Endodermal cell (in vitro differentiated cells): Measurements from ENCODE around the gene LOXL3. TPM values are rescaled to one million over a fixed set of nuclear protein-coding genes. Genes with fewer than 3 reads are reported as not detected.

Experiments used
- DNase-seq: peaks from one replicate; pipeline ENCODE4 v3.0.0-alpha.2; 2017
- H3K27ac ChIP-seq: 2 replicates; pipeline ENCODE4 v1.5.1; 2013; ENCODE audit warnings: mild to moderate bottlenecking, low read depth, low read length, moderate library complexity
- H3K27me3 ChIP-seq: 2 replicates; pipeline ENCODE4 v1.6.1; 2013; ENCODE audit warnings: mild to moderate bottlenecking, low read length, moderate library complexity; ENCODE audit not compliant: insufficient read depth, control insufficient read depth, poor library complexity, severe bottlenecking
- H3K36me3 ChIP-seq: 2 replicates; pipeline ENCODE4 v1.7.0; 2013; ENCODE audit warnings: mild to moderate bottlenecking, low read length, moderate library complexity; ENCODE audit not compliant: control insufficient read depth, insufficient read depth
- H3K4me1 ChIP-seq: one replicate; pipeline ENCODE4 v1.7.0; 2013; ENCODE audit warnings: low read length; ENCODE audit not compliant: control insufficient read depth, insufficient read depth
- H3K4me3 ChIP-seq: 2 replicates; pipeline ENCODE4 v1.5.1; 2013; ENCODE audit warnings: mild to moderate bottlenecking, low read length, moderate library complexity
- H3K9ac ChIP-seq: 2 replicates; pipeline ENCODE4 v1.6.1; 2013; ENCODE audit warnings: mild to moderate bottlenecking, low read length, moderate library complexity; ENCODE audit not compliant: poor library complexity, severe bottlenecking; ENCODE audit errors: extremely low read depth
- H3K9me3 ChIP-seq: 2 replicates; pipeline ENCODE4 v1.6.1; 2013; ENCODE audit warnings: mild to moderate bottlenecking, low read length, moderate library complexity; ENCODE audit not compliant: control insufficient read depth
- H3K27ac Mint-ChIP-seq: 2 replicates; pipeline ENCODE4 v1.8.0; 2020; ENCODE audit warnings: mixed read lengths
- H3K27me3 Mint-ChIP-seq: 2 replicates; pipeline ENCODE4 v1.8.0; 2021; ENCODE audit warnings: mild to moderate bottlenecking, mixed read lengths; ENCODE audit not compliant: insufficient read depth
- H3K36me3 Mint-ChIP-seq: 2 replicates; pipeline ENCODE4 v1.8.0; 2020; ENCODE audit warnings: low read depth, mixed read lengths
- H3K4me1 Mint-ChIP-seq: 2 replicates; pipeline ENCODE4 v1.8.0; 2020; ENCODE audit warnings: mixed read lengths
- H3K4me3 Mint-ChIP-seq: 2 replicates; pipeline ENCODE4 v1.8.0; 2020; ENCODE audit warnings: mild to moderate bottlenecking, moderate library complexity, mixed read lengths
- H3K9me3 Mint-ChIP-seq: 2 replicates; pipeline ENCODE4 v1.8.0; 2020; ENCODE audit warnings: mild to moderate bottlenecking, mixed read lengths
- CTCF ChIP-seq: fragments of 200-600 bp; sonication (generic); conservative IDR thresholded peaks from 2 replicates; pipeline ENCODE4 v1.5.0; 2021; ENCODE audit warnings: antibody characterized with exemption, mild to moderate bottlenecking
- WGBS, 2 experiments: methylation state at CpG; one replicate each; pipeline versions ENCODE4 v1.1.5 to v1.1.7; 2013; ENCODE audit warnings: missing lambda C conversion rate in 2 of 2, mixed read lengths in 1 of 2; ENCODE audit not compliant: insufficient coverage in 1 of 2, insufficient read length in 1 of 2; 5-methylcytosine and 5-hydroxymethylcytosine counted together
- total RNA-seq, 2 donors: library from RNA; stranded (reverse); fragmentation: NEBNext Ultra II Directional in 1 of 2; extraction: Animal tissue kit (Norgen Biotek cat#: 25700) in 1 of 2; gene quantifications; 2 replicates in 1 of 2; 3 replicates in 1 of 2; pipeline ENCODE4 v1.2.1, GENCODE V29; 2021

LOXL3 gene
- total RNA-seq, 2 donors from 2014 or later = 5.4 to 7.6 TPM

DNA sequence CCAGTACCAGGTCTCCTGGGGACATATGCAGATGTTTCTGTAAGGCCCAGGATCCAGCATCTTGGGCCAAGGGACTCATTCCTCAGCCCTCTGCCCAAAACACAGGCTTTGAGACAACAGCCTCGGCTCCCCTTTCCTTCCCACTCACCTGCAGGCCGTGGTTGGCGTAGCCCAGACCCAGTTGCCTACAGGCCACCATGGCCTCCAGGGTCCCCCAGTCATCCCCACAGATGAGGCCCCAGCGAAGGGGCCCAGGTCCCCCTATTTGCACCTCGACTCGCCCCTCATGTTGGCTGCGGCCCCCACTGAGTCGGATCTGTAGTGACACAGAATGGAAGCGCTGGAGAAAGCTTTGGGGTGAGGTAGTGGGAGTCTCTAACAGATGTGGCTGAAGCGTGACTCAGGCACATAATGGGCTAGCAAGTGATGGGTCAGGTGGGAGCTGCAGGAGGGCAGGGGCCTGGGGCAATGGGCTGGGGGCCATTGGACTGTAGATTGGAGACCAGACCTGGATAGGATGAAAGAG, 18.2 kb downstream of the LOXL3 start:
- Mint-ChIP-seq H3K36me3 (peaks cover 13% of the 10 kb centered on the region), H3K27me3 (peaks cover 2% of the 10 kb centered on the region), H3K9me3 (no peaks in the 10 kb centered on the region), H3K4me3 (no peak overlapping the region), H3K27ac (no peak overlapping the region), H3K4me1 (peaks cover 11% of the 10 kb centered on the region)
- Histone ChIP-seq H3K9me3 (no peaks in the 10 kb centered on the region), H3K4me3 (no peak overlapping the region), H3K4me1 (no peaks in the 10 kb centered on the region), H3K36me3 (peaks cover 9% of the 10 kb centered on the region), H3K27ac (no peak overlapping the region), H3K27me3 (no peaks in the 10 kb centered on the region), H3K9ac (no peak overlapping the region)
- no peak for DNase-seq
- WGBS, 2 experiments = 96 to 100% methylated on average over 4 to 10 of the region's 10 CpGs
- no peak for TF ChIP-seq CTCF

GRCh38 chr2:74534411-74534810, 19.3 kb downstream of the LOXL3 start:
- no peak for DNase-seq
- TF ChIP-seq CTCF = no peak
- Mint-ChIP-seq H3K27me3 (peaks cover 2% of the 10 kb centered on the region), H3K4me3 (no peak overlapping the region), H3K36me3 (peaks cover 13% of the 10 kb centered on the region), H3K9me3 (no peaks in the 10 kb centered on the region), H3K27ac (no peak overlapping the region), H3K4me1 (peaks cover 11% of the 10 kb centered on the region)
- Histone ChIP-seq H3K27me3 (no peaks in the 10 kb centered on the region), H3K27ac (no peak overlapping the region), H3K4me3 (no peak overlapping the region), H3K9ac (no peak overlapping the region), H3K9me3 (no peaks in the 10 kb centered on the region), H3K4me1 (no peaks in the 10 kb centered on the region), H3K36me3 (peaks cover 9% of the 10 kb centered on the region)
- WGBS, 2 experiments = 94 to 100% methylated on average over 4 to 12 of the region's 12 CpGs

- no peak overlapping the region for H3K4me3 ChIP-seq
- WGBS, 2 experiments = 93 to 94% methylated on average over 2 to 4 of the region's 4 CpGs
- peaks cover 9% of the 10 kb centered on the region for H3K36me3 ChIP-seq
- no peaks in the 10 kb centered on the region for H3K9me3 Mint-ChIP-seq
- no peaks in the 10 kb centered on the region for H3K27me3 ChIP-seq
- H3K4me3 Mint-ChIP-seq = no peak overlapping the region
- H3K27ac ChIP-seq = no peak overlapping the region
- peaks cover 1% of the 10 kb centered on the region for H3K27me3 Mint-ChIP-seq
- H3K9ac ChIP-seq = no peak overlapping the region
- H3K36me3 Mint-ChIP-seq = peaks cover 13% of the 10 kb centered on the region
- DNase-seq = no peak
- H3K9me3 ChIP-seq = no peaks in the 10 kb centered on the region
- TF ChIP-seq CTCF = no peak
- no peak overlapping the region for H3K27ac Mint-ChIP-seq
- H3K4me1 Mint-ChIP-seq = peaks cover 11% of the 10 kb centered on the region
- no peaks in the 10 kb centered on the region for H3K4me1 ChIP-seq
Observed at GRCh38 chr2:74533464-74533863, 20.3 kb downstream of the LOXL3 start.
